T-helper 1 cell (primary cell): ENCODE results near the gene BARHL2.

ENCODE experiments used
- DNase-seq, 5 donors: peaks; one replicate each; pipeline ENCODE4 v3.0.0-alpha.2; 2012 to 2020

Gene BARHL2

DNA sequence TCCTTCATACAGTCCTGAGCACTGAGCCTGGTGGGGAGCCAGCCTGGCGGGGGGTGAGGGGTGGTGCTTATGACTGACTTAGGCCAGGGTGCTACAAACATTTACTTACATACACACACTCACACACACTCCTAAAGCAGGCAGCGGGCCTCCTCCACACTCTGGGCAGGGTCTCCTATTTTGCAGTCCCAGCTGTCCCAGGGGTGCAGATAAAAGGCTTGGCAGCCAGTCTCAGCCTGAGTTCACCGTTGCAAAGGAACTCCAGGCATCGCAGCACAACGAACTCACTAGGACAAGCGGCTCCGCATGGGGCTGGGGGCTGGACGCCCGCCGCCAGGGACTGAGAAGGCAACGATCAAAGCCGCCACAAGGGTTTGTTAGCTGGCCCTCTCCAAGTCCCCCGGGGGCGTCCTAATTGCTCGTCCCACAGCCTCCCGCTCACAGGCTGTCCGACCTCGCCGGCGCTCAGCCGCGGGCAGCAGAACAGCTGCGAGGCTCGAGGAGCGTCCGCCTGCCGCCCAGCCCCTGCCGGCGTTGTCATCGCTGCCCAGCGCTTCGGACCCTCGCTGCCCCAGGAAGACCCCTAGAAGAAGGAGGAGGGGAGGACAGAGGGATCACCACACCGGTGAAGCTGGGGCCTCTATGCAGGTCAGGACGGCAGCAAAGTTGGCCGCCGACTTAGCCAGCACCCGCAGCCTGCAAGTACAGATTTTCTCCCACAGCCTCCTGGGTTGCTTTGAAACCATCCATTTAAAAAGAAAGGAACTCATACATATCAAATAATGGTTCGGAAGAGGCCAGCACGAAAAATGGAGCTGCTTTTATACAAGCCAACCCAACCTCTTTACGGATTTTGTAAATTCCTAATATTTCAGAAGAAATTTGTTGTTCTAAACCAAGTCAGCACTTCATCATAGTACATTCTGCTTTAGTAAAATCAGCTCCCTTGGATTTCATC, 6.2 kb downstream of the BARHL2 start:
- DNase-seq: no peak

- DNase-seq: no peak
Measured at GRCh38 chr1:90709535-90709934, 7.6 kb downstream of the BARHL2 start.

DNA sequence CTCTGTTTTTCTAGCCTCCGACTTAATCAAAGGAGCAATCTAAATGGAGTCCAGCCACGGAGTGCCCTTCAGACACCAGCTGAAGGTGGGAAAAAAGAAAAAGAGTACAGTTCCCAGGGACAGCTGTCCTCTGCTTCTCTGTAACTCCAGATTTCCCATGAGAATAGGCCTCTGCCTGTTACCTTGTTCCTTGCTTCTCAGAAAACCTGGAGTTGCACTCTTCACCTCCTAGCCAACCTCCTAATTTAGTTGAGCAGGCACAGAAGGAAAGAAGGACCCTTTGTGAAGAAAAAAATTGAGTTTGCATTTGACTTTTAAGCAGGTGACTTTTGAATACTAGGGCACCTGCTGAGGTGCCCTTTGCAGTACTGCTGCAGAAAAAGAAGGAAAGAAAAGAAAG, 8.3 kb downstream of the BARHL2 start:
- DNase-seq: no peak

DNA sequence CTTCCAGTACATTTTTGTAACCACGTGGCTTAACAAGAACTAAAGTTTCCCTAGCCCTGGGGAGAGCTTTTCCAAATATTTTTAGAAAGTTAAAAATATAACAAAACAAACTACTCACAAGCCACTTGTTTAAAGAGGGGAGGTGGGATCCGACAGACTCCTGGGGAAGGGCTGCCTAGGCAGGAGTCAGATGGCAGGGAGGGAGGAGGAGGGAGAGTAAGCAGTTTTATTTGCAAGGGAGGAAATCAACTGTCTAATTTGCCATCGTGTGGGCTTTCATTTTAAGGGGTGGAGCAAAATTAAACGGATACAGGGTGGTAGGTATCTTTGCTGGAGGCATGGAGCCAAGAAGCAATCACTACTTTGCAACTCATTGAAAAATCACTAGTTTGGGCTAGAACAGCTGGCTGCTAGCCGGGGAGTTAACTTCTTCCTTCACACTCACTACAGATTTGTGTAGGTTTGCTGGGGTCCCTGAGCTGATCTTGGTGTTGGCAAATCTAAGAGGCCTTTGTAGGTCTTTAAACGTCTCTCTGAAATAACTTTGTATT, 8.8 kb downstream of the BARHL2 start:
- DNase-seq: no peak

GRCh38 chr1:90707363-90707710, 9.8 kb downstream of the BARHL2 start:
- DNase-seq: no peak

GRCh38 chr1:90706437-90707362, 10.4 kb downstream of the BARHL2 start:
- no peak for DNase-seq

DNA sequence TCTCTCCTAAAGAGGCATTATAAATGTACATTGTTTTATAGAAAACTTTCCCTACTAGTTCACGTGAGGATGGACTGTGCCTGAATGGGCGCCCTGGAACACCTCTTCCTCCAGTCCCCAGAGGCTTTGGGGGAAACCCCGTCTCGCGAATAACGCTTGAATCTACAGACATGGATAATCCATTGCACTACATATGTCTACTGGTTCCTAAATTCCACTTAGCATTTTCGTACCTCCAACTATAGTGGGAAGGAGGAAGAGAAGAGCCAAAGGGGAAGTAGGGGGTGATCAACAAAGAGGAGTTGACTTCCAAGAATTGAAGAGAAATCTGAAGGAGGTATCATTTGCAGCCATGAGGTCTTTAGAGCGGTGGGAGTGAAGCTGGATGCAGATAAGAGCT, 11.1 kb downstream of the BARHL2 start:
- no peak for DNase-seq

DNA sequence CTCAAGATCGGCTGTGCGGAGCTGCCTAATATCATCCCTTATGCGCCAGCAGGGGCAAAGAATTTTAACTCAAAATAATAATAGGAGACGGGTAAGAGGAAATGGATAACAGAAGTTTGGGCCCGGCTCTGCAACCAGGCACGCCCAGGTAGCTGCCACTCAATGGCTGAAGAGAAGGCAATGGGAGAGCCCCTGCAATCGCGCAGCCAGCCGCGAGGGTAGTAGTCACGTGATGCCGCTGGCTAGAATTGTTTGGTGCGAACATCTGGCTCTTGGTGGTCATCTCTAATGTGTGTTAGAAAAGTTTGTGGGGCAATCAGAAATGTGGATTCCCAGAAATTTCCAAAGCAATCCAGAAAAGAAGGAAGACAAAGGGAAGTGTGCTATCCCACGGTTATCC, 12.3 kb downstream of the BARHL2 start:
- no peak for DNase-seq

- no peak for DNase-seq
Measured at GRCh38 chr1:90694846-90695245, 22.3 kb downstream of the BARHL2 start.

- no peak for DNase-seq
Measured at GRCh38 chr1:90687747-90688146, 29.4 kb downstream of the BARHL2 start.

- DNase-seq: no peak
Measured at GRCh38 chr1:90675161-90675847, 41.8 kb downstream of the BARHL2 start.

- no peak for DNase-seq
Measured at GRCh38 chr1:90671741-90672140, 45.4 kb downstream of the BARHL2 start.

GRCh38 chr1:90671251-90671650, 45.9 kb downstream of the BARHL2 start:
- no peak for DNase-seq
